Measurements from ENCODE around the gene RPGRIP1.

GRCh38 chr14:21261824-21262223, 18.1 kb upstream of the RPGRIP1 start:
- TF ChIP-seq, protein P1, sequence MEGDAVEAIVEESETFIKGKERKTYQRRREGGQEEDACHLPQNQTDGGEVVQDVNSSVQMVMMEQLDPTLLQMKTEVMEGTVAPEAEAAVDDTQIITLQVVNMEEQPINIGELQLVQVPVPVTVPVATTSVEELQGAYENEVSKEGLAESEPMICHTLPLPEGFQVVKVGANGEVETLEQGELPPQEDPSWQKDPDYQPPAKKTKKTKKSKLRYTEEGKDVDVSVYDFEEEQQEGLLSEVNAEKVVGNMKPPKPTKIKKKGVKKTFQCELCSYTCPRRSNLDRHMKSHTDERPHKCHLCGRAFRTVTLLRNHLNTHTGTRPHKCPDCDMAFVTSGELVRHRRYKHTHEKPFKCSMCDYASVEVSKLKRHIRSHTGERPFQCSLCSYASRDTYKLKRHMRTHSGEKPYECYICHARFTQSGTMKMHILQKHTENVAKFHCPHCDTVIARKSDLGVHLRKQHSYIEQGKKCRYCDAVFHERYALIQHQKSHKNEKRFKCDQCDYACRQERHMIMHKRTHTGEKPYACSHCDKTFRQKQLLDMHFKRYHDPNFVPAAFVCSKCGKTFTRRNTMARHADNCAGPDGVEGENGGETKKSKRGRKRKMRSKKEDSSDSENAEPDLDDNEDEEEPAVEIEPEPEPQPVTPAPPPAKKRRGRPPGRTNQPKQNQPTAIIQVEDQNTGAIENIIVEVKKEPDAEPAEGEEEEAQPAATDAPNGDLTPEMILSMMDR (IDR thresholded peaks at IDR 0.05; ENCODE audit: low read length), result no peak
- TF ChIP-seq EZH2phosphoT487 (IDR thresholded peaks at IDR 0.05; ENCODE audit: low read length), result no peak

All from MM.1S (cell line).